Measurements from ENCODE around the gene RAB40B.

RAB40B gene

DNA sequence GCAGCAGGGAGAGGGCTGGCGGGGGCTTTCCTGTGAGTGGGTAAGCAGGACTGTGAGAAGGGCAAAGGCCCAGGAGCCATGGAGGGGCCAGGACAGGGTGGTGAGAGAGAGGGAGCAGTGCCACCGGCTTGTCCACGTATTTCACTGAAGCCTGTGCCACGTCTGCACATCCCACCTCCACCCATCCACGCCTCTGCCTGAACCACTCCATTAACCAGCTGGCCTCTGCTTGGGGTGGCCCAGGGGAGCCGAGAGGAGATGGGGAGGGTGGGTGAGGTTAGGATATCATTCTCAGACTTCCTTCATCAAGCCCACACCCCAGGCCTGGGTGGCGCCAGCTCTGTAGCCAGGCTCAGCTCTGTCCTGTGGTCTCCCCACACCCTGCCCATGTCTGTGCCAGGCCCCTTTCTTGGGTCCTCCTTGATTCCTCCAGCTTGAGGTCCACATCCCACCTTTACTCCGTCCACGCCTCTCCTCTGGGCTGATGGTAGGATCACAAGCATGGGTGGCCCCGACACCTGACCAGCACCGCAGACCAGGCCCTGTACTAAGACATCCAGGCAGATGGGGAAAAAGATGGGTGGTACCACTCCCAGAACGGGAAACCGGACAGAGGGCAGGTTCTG, 33.7 kb upstream of the RAB40B start:
- H3K4me1 ChIP-seq (ENCODE audit: control insufficient read depth, insufficient read depth, low read length) = no peaks in the 10 kb centered on the region
- no peak overlapping the region for H3K9ac ChIP-seq (ENCODE audit: low read length)
- peaks cover 5% of the 10 kb centered on the region for H3K27me3 ChIP-seq (ENCODE audit: control insufficient read depth, insufficient read depth, low read length)
- no peak overlapping the region for H3K4me3 ChIP-seq (ENCODE audit: low read depth, low read length)
- peaks cover 25% of the 10 kb centered on the region for H3K36me3 ChIP-seq (ENCODE audit: control insufficient read depth, insufficient read depth, low read length)
- peaks cover 13% of the 10 kb centered on the region; the same call in 1 of the 2 replicates for H3K9me3 ChIP-seq (ENCODE audit: control insufficient read depth, insufficient read depth, low read depth, low read length)
- H3K27ac ChIP-seq (ENCODE audit: low read depth, low read length) = no peak overlapping the region

DNA sequence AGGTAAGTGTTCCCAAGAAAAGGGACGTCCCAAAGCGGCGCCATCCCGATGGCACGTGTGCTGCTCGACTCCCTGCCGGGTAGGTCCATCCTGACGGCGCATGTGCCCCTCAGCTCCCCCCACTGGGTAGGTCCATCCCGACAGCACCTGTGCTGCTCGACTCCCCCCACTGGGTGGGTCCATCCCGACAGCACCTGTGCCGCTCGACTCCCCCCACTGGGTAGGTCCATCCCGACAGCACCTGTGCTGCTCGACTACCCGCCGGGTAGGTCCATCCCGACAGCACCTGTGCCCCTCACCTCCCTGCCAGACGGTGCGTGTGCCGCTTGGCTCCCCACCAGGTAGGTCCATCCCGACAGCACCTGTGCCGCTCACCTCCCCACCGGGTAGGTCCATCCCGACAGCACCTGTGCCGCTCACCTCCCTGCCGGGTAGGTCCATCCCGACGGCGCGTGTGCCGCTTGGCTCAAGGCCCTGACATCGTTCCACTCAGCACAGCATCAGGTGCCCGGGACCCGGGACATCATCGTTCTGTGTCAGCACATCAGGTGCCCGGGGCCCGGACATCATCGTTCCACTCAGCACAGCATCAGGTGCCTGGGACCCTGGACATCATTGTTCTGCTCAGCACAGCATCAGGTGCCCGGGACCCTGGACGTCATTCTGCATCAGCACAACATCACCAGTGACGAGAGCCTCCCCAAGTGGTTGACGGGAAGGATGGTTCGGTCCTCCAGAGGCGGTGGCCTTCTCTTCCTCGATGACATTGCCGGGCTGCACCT, 31.2 kb upstream of the RAB40B start:
- no peak overlapping the region for H3K4me3 ChIP-seq (ENCODE audit: low read depth, low read length)
- no peaks in the 10 kb centered on the region for H3K27me3 ChIP-seq (ENCODE audit: control insufficient read depth, insufficient read depth, low read length)
- H3K4me1 ChIP-seq (ENCODE audit: control insufficient read depth, insufficient read depth, low read length) = no peaks in the 10 kb centered on the region
- no peak overlapping the region for H3K27ac ChIP-seq (ENCODE audit: low read depth, low read length)
- H3K36me3 ChIP-seq (ENCODE audit: control insufficient read depth, insufficient read depth, low read length) = peaks cover 38% of the 10 kb centered on the region
- peaks cover 13% of the 10 kb centered on the region; the same call in 1 of the 2 replicates for H3K9me3 ChIP-seq (ENCODE audit: control insufficient read depth, insufficient read depth, low read depth, low read length)
- no peak overlapping the region for H3K9ac ChIP-seq (ENCODE audit: low read length)

DNA sequence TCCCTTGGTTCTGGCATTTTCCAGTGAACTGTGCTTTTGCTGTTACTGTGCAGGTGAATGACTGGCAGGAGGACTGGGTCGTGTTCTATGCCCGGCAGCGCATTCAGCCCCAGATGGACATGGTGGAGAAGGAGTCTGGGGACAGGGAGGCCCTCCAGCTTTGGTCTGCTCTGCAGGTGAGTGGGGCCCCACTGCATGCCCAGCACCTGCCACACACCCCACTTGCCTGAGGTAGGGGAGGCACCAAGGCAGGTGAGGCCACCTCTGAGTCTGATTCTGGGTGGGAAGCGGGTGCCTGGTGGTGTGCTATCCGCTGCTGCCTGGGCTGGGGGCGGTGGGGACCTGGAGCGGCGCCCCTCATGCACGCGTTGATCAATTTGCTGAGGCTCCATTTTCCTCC, 27.9 kb upstream of the RAB40B start:
- peaks cover 44% of the 10 kb centered on the region for H3K36me3 ChIP-seq (ENCODE audit: control insufficient read depth, insufficient read depth, low read length)
- H3K9me3 ChIP-seq (ENCODE audit: control insufficient read depth, insufficient read depth, low read depth, low read length) = no peaks in the 10 kb centered on the region
- H3K27me3 ChIP-seq (ENCODE audit: control insufficient read depth, insufficient read depth, low read length) = no peaks in the 10 kb centered on the region
- no peak overlapping the region for H3K9ac ChIP-seq (ENCODE audit: low read length)
- no peak overlapping the region for H3K27ac ChIP-seq (ENCODE audit: low read depth, low read length)
- H3K4me3 ChIP-seq (ENCODE audit: low read depth, low read length) = no peak overlapping the region
- H3K4me1 ChIP-seq (ENCODE audit: control insufficient read depth, insufficient read depth, low read length) = no peaks in the 10 kb centered on the region

DNA sequence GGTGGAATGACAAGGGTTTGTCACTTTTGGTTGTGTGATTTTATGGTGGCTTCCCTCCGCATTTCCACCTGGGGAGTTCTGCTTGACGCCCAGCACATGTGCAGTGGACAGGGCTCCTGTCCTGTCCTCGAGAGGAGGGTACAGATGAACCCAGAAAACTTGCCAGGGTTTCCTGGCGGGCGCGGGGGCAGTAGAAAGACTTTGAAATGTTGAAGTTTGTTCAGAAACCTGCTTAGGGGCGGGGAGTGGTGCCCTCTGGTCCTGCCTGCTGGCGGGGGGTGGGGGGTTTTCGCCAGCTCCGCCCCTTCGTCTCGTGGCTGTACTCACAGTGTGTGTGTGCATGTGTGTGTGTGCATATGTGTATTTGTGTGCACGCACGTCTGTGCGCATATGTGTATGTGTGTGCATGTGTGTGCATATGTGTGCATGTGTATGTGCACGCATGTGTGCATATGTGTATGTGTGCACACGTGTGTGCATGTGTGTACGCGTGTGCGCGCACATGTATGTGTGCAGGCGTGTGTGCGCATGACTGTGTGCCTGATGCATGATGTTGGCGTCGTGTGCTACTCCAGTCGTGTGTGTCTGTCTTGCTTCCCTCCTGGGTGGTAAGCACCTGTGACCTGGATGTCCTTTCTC, 24.8 kb upstream of the RAB40B start:
- Histone ChIP-seq H3K27ac (ENCODE audit: low read depth, low read length) (no peak overlapping the region), H3K27me3 (ENCODE audit: control insufficient read depth, insufficient read depth, low read length) (no peaks in the 10 kb centered on the region), H3K4me1 (ENCODE audit: control insufficient read depth, insufficient read depth, low read length) (no peaks in the 10 kb centered on the region), H3K9me3 (ENCODE audit: control insufficient read depth, insufficient read depth, low read depth, low read length) (no peaks in the 10 kb centered on the region), H3K4me3 (ENCODE audit: low read depth, low read length) (no peak overlapping the region), H3K9ac (ENCODE audit: low read length) (no peak overlapping the region), H3K36me3 (ENCODE audit: control insufficient read depth, insufficient read depth, low read length) (peaks cover 57% of the 10 kb centered on the region)

DNA sequence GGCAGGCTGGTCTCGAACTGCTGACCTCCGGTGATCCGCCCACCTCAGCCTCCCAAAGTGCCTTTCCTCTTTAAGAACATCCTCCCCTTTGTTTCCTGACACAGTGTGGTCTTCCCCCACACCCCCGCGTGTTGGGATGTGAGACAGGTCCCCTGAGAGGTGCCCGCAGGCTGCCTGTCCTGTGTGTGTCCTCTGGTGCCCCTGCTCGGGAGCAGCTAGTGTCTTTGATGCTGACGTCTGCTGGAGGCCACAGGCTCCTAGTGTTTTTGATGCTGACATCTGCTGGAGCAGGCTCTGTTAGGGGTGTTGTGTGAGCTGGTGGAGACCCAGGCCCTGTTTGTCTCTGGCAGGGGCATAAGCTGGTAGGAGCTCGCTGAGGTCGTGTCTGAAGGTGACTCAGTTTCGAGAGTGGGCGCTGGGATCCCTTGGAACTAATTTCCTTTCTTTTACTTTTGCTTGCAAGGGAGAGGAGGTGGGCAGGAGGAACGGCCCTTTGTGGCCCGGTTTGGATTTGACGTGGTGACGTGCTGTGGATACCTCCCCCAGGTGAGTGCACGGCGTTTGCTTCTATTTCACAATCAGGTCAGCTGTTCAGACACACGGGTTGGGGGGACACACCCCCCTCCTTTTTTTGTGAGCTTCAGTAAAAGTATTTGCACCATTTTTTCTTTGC, 24.0 kb upstream of the RAB40B start:
- no peak overlapping the region for H3K27ac ChIP-seq (ENCODE audit: low read depth, low read length)
- H3K9ac ChIP-seq (ENCODE audit: low read length) = no peak overlapping the region
- H3K36me3 ChIP-seq (ENCODE audit: control insufficient read depth, insufficient read depth, low read length) = peaks cover 52% of the 10 kb centered on the region
- peaks cover 3% of the 10 kb centered on the region; the same call in 1 of the 2 replicates for H3K4me1 ChIP-seq (ENCODE audit: control insufficient read depth, insufficient read depth, low read length)
- H3K9me3 ChIP-seq (ENCODE audit: control insufficient read depth, insufficient read depth, low read depth, low read length) = no peaks in the 10 kb centered on the region
- H3K4me3 ChIP-seq (ENCODE audit: low read depth, low read length) = no peak overlapping the region
- H3K27me3 ChIP-seq (ENCODE audit: control insufficient read depth, insufficient read depth, low read length) = no peaks in the 10 kb centered on the region

DNA sequence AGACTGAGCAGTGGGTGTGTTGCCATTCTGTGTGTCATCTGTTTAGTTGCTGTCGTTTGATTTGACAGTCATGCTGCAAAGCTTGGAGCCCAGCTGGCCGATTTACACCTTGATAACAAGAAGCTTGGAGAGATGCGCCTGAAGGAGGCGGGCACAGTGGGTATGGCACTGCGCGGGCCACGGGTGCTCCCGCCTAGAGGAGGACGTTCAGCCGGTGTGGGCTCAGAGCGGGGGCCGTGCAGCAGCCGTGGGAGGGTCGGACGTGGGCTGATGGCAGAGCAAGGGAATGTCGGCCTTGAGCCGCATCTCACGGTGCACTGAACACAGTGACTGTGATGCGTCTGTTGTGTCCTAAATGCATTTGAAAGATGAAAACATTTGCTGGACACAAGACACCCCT, 21.7 kb upstream of the RAB40B start:
- Histone ChIP-seq H3K36me3 (ENCODE audit: control insufficient read depth, insufficient read depth, low read length) (peaks cover 36% of the 10 kb centered on the region), H3K4me1 (ENCODE audit: control insufficient read depth, insufficient read depth, low read length) (peaks cover 6% of the 10 kb centered on the region), H3K9ac (ENCODE audit: low read length) (no peak overlapping the region), H3K27ac (ENCODE audit: low read depth, low read length) (no peak overlapping the region), H3K9me3 (ENCODE audit: control insufficient read depth, insufficient read depth, low read depth, low read length) (no peaks in the 10 kb centered on the region), H3K27me3 (ENCODE audit: control insufficient read depth, insufficient read depth, low read length) (peaks cover 3% of the 10 kb centered on the region; the same call in 1 of the 2 replicates), H3K4me3 (ENCODE audit: low read depth, low read length) (no peak overlapping the region)

DNA sequence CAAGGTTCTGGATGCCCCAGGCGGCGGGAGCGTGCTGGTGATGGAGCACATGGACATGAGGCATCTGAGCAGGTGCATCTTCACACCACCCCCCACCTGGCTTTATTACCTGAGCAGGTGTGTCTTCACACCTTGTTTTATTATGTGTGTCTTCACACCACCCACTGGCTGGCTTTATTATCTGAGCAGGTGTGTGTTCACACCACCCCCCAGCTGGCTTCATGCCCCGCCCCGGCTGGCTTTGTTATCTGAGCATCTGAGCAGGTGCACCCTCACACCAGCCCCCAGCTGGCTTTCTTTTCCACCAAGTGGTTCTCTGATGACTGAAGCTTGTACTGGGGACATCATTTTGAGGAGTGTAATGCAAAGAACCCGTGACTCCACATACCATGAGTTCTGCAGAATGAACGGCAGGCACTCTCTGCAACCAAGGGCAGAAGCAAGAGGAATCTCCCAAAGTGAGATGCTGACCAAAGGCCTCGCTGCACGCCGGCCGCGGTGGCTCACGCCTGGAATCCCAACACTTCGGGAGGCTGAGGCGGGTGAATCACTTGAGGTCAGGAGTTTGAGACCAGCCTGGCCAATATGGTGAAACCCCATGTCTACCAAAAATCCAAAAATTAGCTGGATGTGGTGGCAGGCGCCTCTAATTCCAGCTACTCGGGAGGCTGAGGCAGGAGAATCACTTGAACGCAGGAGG, 20.6 kb upstream of the RAB40B start:
- H3K9me3 ChIP-seq (ENCODE audit: control insufficient read depth, insufficient read depth, low read depth, low read length) = no peaks in the 10 kb centered on the region
- peaks cover 3% of the 10 kb centered on the region; the same call in 1 of the 2 replicates for H3K27me3 ChIP-seq (ENCODE audit: control insufficient read depth, insufficient read depth, low read length)
- peaks cover 6% of the 10 kb centered on the region for H3K4me1 ChIP-seq (ENCODE audit: control insufficient read depth, insufficient read depth, low read length)
- no peak overlapping the region for H3K4me3 ChIP-seq (ENCODE audit: low read depth, low read length)
- no peak overlapping the region for H3K27ac ChIP-seq (ENCODE audit: low read depth, low read length)
- H3K36me3 ChIP-seq (ENCODE audit: control insufficient read depth, insufficient read depth, low read length) = peaks cover 33% of the 10 kb centered on the region
- no peak overlapping the region for H3K9ac ChIP-seq (ENCODE audit: low read length)

DNA sequence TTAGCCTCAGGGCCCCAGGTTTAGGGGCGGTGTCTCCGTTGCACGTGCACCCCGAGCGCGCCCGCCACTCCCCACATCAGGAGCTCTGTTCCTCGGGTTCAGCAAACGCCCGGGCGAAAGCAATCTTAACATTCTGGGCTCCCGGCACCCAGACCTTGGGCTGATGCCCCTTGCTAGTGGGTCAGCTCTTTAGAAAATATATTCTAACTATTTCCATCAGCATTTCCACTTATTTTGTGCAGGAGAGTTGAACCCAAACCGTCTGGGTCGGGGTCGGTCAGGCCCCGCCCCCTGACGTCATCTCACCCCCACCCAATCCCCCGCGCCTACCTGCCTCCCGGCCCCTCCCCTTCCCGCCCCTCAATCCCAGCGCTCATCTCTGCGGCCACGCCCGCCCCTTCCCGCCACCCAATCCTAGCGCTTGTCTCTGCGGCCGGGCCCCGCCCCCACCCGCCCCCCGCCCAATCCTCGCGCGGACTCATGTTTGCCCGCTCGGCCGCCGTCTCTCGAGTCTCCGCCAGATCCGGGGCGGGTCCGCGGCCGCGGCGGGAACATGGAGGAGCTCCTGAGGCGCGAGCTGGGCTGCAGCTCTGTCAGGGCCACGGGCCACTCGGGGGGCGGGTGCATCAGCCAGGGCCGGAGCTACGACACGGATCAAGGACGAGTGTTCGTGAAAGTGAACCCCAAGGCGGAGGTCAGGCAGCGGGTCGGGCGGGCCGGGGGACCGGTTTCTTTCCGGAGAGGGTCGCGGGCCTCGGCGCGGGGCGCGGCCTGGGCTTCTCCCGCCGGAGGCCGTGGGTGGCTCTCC, 17.9 kb upstream of the RAB40B start, which contains the start of gene FN3KRP:
Gene FN3KRP, plus strand, starts transcription at position 504 of the 808 bp plus-strand sequence. Its CDS starts 50 bp downstream, at position 554.
- H3K4me3 ChIP-seq (ENCODE audit: low read depth, low read length) = peak within 1 kb of the TSS; percentile 99
- H3K9me3 ChIP-seq (ENCODE audit: control insufficient read depth, insufficient read depth, low read depth, low read length) = no peaks in the 10 kb centered on the region
- H3K4me1 ChIP-seq (ENCODE audit: control insufficient read depth, insufficient read depth, low read length) = peaks cover 6% of the 10 kb centered on the region
- H3K27ac ChIP-seq (ENCODE audit: low read depth, low read length) = no peak within 1 kb of the TSS
- H3K27me3 ChIP-seq (ENCODE audit: control insufficient read depth, insufficient read depth, low read length) = peaks cover 10% of the 10 kb centered on the region; the same call in 1 of the 2 replicates
- peak within 1 kb of the TSS; percentile 82 for H3K9ac ChIP-seq (ENCODE audit: low read length)
- peaks cover 21% of the 10 kb centered on the region for H3K36me3 ChIP-seq (ENCODE audit: control insufficient read depth, insufficient read depth, low read length)

DNA sequence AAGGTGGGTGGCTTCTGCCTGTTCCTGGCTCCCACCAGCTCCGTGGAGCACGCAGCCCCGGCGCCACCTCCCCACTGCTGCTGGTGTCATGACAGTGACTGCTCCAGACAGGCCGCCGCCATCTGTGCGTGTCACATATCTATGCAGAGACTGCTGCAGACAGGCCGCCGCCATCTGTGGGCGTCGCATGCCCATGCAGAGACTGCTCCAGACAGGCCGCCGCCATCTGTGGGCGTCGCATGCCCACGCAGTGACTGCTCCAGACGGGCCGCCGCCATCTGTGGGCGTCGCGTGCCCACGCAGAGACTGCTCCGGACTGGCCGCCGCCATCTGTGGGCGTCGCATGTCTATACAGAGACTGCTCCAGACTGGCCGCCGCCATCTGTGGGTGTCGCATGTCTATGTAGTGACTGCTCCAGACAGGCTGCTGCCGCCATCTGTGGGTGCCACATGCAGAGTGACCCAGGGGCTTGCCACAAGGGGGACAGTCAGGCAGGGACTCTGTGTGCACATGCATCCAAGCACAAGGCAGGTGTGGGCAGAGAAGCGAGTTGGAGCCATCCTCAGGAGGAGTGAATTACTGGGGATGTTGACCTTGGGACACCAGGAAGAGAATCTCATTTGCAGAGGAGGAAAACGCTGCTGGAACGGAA, 14.7 kb upstream of the RAB40B start:
- Histone ChIP-seq H3K4me1 (ENCODE audit: control insufficient read depth, insufficient read depth, low read length) (peaks cover 6% of the 10 kb centered on the region), H3K4me3 (ENCODE audit: low read depth, low read length) (no peak overlapping the region), H3K27ac (ENCODE audit: low read depth, low read length) (no peak overlapping the region), H3K9me3 (ENCODE audit: control insufficient read depth, insufficient read depth, low read depth, low read length) (no peaks in the 10 kb centered on the region), H3K27me3 (ENCODE audit: control insufficient read depth, insufficient read depth, low read length) (peaks cover 10% of the 10 kb centered on the region; the same call in 1 of the 2 replicates), H3K36me3 (ENCODE audit: control insufficient read depth, insufficient read depth, low read length) (no peaks in the 10 kb centered on the region), H3K9ac (ENCODE audit: low read length) (no peak overlapping the region)
